Skin epidermis (tissue), 12 donors: Measurements from ENCODE around the gene TRABD.

Experiments
- H3K27ac ChIP-seq, 21 experiments: fragments of 200-600 bp; sonication (generic) in 11 of 21; one replicate each; pipeline ENCODE4 v1.5.0; 2020; ENCODE audit warnings: mild to moderate bottlenecking in 3 of 21, inconsistent platforms in 2 of 21, moderate library complexity in 2 of 21
- H3K4me3 ChIP-seq, 7 experiments: fragments of 200-600 bp; sonication (generic) in 2 of 7; one replicate each; pipeline ENCODE4 v1.5.0; 2020; ENCODE audit warnings: inconsistent platforms in 2 of 7, mild to moderate bottlenecking in 2 of 7, moderate library complexity in 1 of 7

The TRABD gene

DNA sequence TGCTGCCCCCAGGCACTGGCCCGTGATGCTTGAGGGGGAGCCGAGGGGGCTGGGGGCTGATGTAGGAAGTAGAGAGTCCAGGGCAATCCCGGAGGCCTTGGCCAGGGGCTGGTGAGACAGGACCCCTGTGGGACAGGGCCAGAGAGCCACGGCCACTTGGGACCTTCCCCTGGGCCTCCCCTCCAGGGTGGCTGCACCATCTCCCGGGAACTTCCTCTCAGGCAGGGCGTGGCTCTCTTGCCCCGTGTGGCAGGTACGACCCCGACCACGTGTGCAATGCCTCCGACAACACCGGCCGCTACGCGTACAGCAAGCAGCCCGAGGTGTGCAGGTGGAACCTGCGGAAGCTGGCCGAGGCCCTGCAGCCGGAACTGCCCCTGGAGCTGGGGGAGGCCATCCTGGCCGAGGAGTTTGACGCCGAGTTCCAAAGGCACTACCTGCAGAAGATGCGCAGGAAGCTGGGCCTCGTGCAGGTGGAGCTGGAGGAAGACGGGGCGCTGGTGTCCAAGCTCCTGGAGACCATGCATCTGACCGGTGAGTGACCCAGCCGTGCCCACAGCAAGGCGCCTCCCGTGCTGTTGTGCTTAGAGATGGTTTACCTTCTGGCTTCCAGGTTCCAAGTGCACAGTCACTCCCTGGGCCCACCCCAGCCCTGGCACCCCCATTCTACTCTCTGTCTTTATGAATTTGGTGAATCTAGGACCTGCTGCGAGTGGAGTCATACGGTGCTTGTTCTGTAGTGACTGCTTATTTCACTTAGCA is 24.8 kb downstream of the TRABD start:
- H3K4me3 ChIP-seq: no peak overlapping the region
- peak overlapping the region in 1 of 21 experiments; percentile 18 for H3K27ac ChIP-seq

DNA sequence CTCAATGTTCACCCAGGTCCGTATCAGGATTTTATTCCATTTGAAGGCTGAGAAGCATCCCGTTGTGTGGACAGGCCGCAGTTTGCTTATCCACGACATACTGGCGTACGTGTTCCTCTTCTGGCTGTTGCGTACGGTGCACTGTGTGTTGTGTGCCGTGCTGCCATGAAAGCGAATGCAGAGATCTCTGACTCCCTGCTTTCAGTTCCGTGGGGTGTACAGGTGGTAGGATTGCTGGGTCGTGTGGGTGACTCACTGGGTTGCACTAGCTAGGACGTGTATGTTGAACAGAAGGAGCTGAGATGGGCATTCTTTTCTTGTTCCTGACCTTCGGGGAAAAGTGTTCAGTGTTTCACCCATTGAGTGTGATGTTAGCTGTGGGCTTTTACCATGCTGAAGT is 25.4 kb downstream of the TRABD start:
- H3K27ac ChIP-seq: no peak overlapping the region
- H3K4me3 ChIP-seq: no peak overlapping the region

DNA sequence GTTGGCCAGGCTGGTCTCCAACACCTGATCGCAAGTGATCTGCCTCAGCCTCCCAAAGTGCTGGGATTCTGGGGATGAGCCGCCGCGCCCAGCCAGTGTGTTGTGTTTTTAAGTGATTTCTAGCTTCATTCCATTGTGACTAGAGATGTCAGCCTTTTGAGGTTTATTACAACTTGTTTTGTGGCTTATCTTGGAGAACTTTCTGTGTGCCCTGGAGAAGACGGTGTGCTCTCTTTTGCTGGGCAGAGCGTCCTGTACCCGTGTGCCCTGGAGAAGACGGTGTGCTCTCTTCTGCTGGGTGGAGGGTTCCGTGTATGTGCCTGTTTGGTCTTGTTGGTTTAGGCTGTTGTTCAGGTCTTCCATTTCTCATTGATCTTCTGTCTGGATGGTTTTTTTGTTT is 27.6 kb downstream of the TRABD start:
- Histone ChIP-seq H3K4me3 (no peak overlapping the region), H3K27ac (no peak overlapping the region)

GRCh38 chr22:50215297-50216054 is 29.8 kb downstream of the TRABD start:
- no peak overlapping the region for H3K4me3 ChIP-seq
- H3K27ac ChIP-seq: peak overlapping the region in 1 of 21 experiments; percentile 8

- Histone ChIP-seq H3K4me3 (no peak overlapping the region), H3K27ac (peak overlapping the region in 1 of 21 experiments; percentile 8)
These were observed 30.5 kb downstream of the TRABD start for GRCh38 chr22:50216055-50216683.

DNA sequence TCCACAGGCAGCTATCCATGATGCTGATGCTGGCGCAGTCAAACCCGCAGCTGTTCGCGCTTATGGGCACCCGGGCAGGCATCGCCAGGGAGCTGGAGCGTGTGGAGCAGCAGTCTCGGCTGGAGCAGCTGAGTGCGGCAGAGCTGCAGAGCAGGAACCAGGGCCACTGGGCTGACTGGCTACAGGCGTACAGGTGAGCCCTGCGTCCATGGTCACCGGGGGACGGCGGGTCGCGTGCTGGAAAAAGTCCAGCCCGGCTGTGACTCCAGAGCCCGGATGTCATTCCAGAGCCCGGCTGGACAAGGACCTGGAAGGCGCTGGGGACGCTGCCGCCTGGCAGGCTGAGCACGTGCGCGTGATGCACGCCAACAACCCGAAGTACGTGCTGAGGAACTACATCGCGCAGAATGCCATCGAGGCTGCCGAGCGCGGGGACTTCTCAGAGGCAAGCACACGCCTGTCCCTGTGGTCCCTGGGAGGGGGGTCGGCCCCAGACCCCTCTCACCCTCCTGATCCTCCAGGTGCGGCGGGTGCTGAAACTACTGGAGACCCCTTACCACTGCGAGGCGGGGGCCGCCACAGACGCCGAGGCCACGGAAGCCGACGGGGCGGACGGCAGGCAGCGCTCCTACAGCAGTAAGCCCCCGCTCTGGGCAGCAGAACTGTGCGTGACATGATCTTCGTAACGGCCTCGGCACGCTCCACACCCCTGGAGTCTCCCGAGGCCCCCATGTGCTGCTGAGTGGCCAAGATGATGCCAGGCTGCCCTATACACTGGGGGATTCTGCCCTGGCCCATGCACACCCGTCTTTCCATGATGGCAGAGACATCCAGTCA is 31.2 kb downstream of the TRABD start:
- no peak overlapping the region for H3K4me3 ChIP-seq
- H3K27ac ChIP-seq: no peak overlapping the region

DNA sequence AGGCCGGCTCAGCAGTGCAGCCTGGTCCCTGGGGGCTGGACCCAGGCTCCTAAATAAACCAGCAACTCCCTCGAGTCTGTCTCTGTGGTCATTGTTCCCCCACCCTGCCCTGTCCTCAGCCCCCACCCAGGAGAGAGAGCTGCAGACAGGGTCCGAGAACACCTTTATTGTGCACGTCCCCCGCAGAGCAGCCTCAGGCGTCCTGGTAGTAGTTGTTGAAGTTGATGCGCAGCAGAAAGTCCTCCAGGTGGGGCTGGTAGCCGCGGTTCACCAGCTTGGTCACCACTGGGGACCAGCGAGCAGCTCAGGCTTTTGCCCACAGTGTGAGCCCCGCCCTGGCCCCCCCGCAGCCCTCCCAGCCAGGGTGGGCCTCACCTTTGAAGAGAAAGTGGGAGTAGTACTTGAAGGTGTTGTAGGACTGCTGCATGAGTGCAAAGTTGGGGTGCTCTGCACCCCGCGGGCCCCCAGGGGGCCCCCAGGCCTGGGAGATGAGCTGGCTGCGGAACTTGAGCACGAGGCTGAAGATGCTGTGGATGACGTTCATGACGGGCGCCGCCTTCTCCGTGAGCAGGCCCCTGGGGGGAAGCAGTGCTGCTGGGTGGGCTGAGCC is 31.9 kb downstream of the TRABD start:
- H3K27ac ChIP-seq: no peak overlapping the region
- no peak overlapping the region for H3K4me3 ChIP-seq

DNA sequence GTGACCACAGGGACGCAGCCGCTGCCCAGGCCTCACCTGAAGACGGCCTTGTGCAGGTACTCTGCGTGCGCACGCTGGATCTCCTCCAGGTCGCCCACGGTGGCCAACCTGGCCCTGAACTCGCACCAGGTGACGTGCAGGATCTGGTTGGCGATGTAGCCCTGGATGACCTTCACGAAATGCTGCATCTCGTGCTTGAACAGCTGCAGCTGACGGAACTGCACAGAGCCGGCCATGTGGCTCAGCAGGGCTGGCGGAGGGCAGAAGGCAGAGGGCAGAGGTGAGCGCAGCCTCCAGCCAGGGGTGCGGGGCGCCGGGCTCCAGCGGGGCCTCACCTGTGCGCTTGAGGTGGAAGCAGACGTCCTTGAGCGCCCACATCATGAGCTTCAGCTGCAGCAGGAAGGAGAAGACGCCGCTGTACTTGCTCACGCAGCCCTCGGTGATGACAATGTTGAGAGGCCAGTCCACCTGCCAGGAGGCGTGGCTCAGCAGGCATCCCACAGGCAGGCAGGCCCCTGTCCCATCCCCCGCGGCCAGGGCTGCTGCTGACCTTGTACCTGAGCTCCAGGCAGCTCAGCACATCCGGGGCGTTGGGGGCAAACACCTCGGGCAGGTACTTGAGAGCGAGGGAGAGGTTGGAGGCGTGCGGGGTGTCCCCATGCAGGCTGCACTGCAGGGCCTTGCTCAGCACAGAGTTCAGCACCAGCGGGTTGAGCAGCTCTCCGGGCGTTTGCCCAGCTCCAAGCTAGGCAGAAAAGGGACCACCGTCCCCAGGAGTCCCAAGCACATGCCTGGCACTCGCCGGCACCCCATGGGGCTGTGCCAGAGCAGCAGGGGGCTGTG is 32.7 kb downstream of the TRABD start:
- Histone ChIP-seq H3K27ac (no peak overlapping the region), H3K4me3 (no peak overlapping the region)

DNA sequence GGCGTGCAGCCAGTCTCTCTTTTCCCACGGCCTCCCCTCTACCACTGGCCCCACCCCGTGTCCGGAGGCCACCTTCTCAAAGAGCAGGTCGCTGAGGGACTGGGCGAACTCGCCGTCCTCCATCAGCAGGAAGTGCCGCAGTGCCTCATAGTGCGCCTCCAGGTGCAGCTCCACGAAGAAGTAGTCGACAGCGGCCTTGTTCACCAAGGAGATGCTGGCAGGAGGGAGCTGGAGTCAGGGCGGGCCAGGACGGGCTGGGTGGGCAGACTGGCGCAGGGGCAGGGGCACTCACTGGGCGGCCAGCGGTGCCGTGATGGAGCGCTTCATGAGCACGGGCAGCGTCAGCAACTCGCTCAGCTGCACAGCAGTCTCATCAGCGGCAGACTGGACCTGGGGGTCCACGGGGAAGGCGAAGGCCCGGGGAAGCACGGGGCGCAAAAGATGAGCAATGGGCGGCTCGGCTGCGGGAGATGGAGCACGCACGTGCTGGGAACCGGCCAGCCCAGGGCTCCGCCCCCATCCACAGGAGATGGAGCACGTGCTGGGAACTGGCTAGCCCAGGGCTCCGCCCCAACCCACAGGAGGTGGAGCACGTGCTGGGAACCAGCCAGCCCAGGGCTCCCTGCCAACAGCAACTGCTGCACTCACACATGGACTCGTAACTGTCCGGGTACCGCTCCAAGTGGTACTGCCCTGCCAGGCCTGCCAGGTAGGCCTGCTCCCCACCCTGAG is 33.4 kb downstream of the TRABD start:
- no peak overlapping the region for H3K4me3 ChIP-seq
- H3K27ac ChIP-seq: no peak overlapping the region

DNA sequence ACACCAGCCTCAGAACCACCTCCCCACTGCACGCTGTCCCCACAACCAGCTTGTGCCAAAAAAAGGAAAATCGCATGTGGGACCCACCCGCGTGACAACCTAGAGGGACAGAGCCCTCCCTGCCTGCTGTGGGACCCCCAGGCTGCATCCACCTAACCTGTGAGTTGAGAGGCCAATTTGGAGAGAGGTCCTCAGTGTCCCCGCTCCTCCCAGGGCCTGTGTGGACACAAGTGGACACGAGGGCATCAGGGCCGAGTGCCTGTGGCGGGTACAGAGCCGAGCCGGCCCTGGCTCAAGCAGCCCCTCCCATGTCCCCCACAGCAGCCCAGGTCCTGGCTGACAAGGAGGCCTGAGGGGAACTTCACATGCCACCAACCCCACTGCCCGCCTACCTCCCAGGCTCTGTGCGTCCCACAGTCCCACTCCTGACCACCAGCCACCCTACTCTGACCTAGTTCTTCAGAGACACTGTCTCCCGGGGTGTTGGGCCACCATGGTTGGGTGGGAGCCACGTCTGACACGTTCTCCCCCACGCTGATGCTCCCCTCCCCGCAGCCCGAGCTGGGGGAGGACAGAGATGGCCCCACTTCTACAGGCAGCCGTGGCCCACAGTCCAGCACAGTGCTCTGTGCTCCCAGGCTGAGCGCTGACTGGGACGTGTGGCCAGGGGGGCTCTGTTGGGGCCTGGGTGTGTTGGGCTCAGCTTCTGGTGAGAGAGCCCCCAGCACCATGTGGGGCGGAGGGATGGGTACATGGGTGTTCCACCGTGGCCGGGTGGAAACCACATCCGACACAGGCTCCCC is 34.3 kb downstream of the TRABD start:
- Histone ChIP-seq H3K4me3 (no peak overlapping the region), H3K27ac (no peak overlapping the region)

- Histone ChIP-seq H3K4me3 (no peak overlapping the region), H3K27ac (no peak overlapping the region)
These were observed 35.1 kb downstream of the TRABD start for GRCh38 chr22:50220603-50221409.

- Histone ChIP-seq H3K4me3 (no peak overlapping the region), H3K27ac (no peak overlapping the region)
These were observed 35.9 kb downstream of the TRABD start for GRCh38 chr22:50221410-50222300.

GRCh38 chr22:50222508-50222907 is 36.8 kb downstream of the TRABD start:
- H3K27ac ChIP-seq: no peak overlapping the region
- no peak overlapping the region for H3K4me3 ChIP-seq

DNA sequence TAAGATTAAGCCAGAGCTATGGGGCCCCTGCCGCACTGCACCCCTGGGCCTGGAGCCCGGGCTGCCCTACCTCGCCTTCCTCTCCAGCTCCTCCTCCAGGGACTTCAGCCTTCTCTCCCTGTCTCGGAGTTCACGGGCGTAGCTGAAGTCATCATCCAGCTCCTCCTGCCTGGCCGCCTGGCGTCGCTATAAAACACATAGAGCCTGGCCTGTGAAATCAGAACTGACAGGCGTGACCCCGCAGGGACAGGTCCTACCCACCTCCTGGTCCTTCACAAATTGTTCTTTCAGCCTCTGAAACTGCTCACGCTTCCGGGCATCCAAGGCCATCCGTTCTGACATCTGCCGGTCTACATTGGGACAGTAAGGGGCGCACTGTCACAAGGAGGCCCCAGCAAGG is 38.4 kb downstream of the TRABD start:
- Histone ChIP-seq H3K4me3 (no peak overlapping the region), H3K27ac (no peak overlapping the region)

- no peak overlapping the region for H3K4me3 ChIP-seq
- H3K27ac ChIP-seq: no peak overlapping the region
These were observed 39.7 kb downstream of the TRABD start for GRCh38 chr22:50225200-50225969.
